H1 (cell line): ENCODE data around the gene TBX3. TPM values are rescaled to one million over a fixed set of nuclear protein-coding genes. Genes with fewer than 3 reads are reported as not detected.

Experiments used
- CTCF ChIA-PET: fragments of 300-600 bp; sonication (Branson Sonifier 250); formaldehyde crosslinking; loops from one replicate; lab custom pipeline; 2021; ENCODE audit not compliant: partially characterized antibody; lab: Charles Lee
- POLR2A ChIA-PET: fragments of 300-600 bp; sonication (Branson Sonifier 250); formaldehyde crosslinking; loops from one replicate; lab custom pipeline; 2021; ENCODE audit warnings: inconsistent platforms; ENCODE audit not compliant: partially characterized antibody; lab: Charles Lee
- DNase-seq, 2 experiments: peaks; one replicate each; pipeline versions ENCODE4 v3.0.0 to v3.0.0-alpha.2; 2010 to 2022; ENCODE audit warnings: low spot score in 2 of 2, low read depth in 1 of 2, mixed read lengths in 1 of 2
- FAIRE-seq: peaks from 2 replicates; lab custom pipeline; 2011; peaks lifted over from hg19 to GRCh38; lab: Jason Lieb, UNC
- H2AFZ ChIP-seq: 2 replicates; pipeline ENCODE4 v1.8.1; 2012; ENCODE audit warnings: low read length, inconsistent platforms
- H2AK5ac ChIP-seq: 2 replicates; pipeline ENCODE4 v1.6.1; 2013; ENCODE audit warnings: low read depth, low read length
- H2BK120ac ChIP-seq: replicated peaks from 2 replicates; pipeline ENCODE3; 2013; ENCODE audit warnings: low read depth, low read length, inconsistent platforms
- H2BK12ac ChIP-seq: 2 replicates; pipeline ENCODE4 v1.6.1; 2013; ENCODE audit warnings: low read depth, low read length
- H2BK15ac ChIP-seq: 2 replicates; pipeline ENCODE4 v1.6.1; 2013; ENCODE audit warnings: low read length
- H2BK20ac ChIP-seq: 2 replicates; pipeline ENCODE4 v1.6.1; 2013; ENCODE audit warnings: low read length
- H2BK5ac ChIP-seq: 2 replicates; pipeline ENCODE4 v1.6.1; 2013; ENCODE audit warnings: low read depth, low read length
- H3K14ac ChIP-seq: 2 replicates; pipeline ENCODE4 v1.6.1; 2013; ENCODE audit warnings: inconsistent platforms; ENCODE audit not compliant: insufficient read length
- H3K18ac ChIP-seq: 2 replicates; pipeline ENCODE4 v1.6.1; 2013; ENCODE audit warnings: low read length; ENCODE audit errors: extremely low read depth
- H3K23ac ChIP-seq: 2 replicates; pipeline ENCODE4 v1.6.1; 2013; ENCODE audit warnings: inconsistent platforms; ENCODE audit not compliant: insufficient read length
- H3K23me2 ChIP-seq: 2 replicates; pipeline ENCODE4 v1.6.1; 2013; ENCODE audit warnings: low read depth, low read length
- H3K27ac ChIP-seq: 2 replicates; pipeline ENCODE4 v1.6.1; 2011; ENCODE audit warnings: low read depth, low read length, inconsistent platforms
- H3K27me3 ChIP-seq, 4 experiments: replicated peaks in 1 of 4; 1 replicate in 1 of 4; 2 replicates in 3 of 4; pipeline versions ENCODE4 v1.6.1 to v1.8.1; 2011 to 2013; ENCODE audit warnings: low read length in 3 of 4, mild to moderate bottlenecking in 3 of 4, inconsistent platforms in 2 of 4, mixed read lengths in 2 of 4, moderate library complexity in 1 of 4; ENCODE audit not compliant: control insufficient read depth in 3 of 4, insufficient read depth in 3 of 4; ENCODE audit errors: extremely low read depth in 1 of 4
- H3K36me3 ChIP-seq, 4 experiments: 2 replicates each; pipeline versions ENCODE4 v1.6.1 to v1.8.1; 2011 to 2013; ENCODE audit warnings: mild to moderate bottlenecking in 4 of 4, low read length in 3 of 4, moderate library complexity in 2 of 4, control low read depth in 1 of 4, inconsistent platforms in 1 of 4; ENCODE audit not compliant: insufficient read depth in 4 of 4, control insufficient read depth in 2 of 4
- H3K4ac ChIP-seq: replicated peaks from 2 replicates; pipeline ENCODE3; 2013; ENCODE audit warnings: low read length, low read depth, mixed read lengths, inconsistent platforms; ENCODE audit not compliant: insufficient read length
- H3K4me1 ChIP-seq, 4 experiments: replicated peaks in 1 of 4; 1 replicate in 1 of 4; 2 replicates in 3 of 4; pipeline versions ENCODE4 v1.6.1 to v1.8.1; 2011 to 2013; ENCODE audit warnings: low read length in 3 of 4, inconsistent platforms in 2 of 4, mixed read lengths in 1 of 4; ENCODE audit not compliant: insufficient read depth in 4 of 4, control insufficient read depth in 3 of 4
- H3K4me2 ChIP-seq, 2 experiments: 2 replicates each; pipeline versions ENCODE4 v1.6.1 to v1.8.1; 2011 to 2013; ENCODE audit warnings: low read depth in 2 of 2, low read length in 2 of 2, control low read depth in 1 of 2, inconsistent platforms in 1 of 2, mild to moderate bottlenecking in 1 of 2; ENCODE audit not compliant: insufficient read depth in 1 of 2
- H3K4me3 ChIP-seq, 4 experiments: fragments of 200-600, 300-600 bp in 1 of 4; sonication (generic), shearing (Covaris generic), sonication (Bioruptor Twin) in 1 of 4; 2 replicates each; pipeline versions ENCODE4 v1.5.1 to v1.8.1; 2011 to 2016; ENCODE audit warnings: low read length in 4 of 4, low read depth in 3 of 4, control low read depth in 2 of 4, inconsistent platforms in 2 of 4, mild to moderate bottlenecking in 2 of 4, mixed read lengths in 1 of 4, moderate library complexity in 1 of 4; ENCODE audit not compliant: insufficient read depth in 2 of 4; ENCODE audit errors: extremely low read depth in 1 of 4
- H3K56ac ChIP-seq: replicated peaks from 2 replicates; pipeline ENCODE3; 2013; ENCODE audit warnings: low read depth, mild to moderate bottlenecking, mixed read lengths, low read length, inconsistent platforms; ENCODE audit not compliant: insufficient read length
- H3K79me1 ChIP-seq: 2 replicates; pipeline ENCODE4 v1.6.1; 2013; ENCODE audit warnings: low read depth, low read length, control low read depth
- H3K79me2 ChIP-seq, 2 experiments: 2 replicates each; pipeline versions ENCODE4 v1.6.1 to v1.8.1; 2012 to 2013; ENCODE audit warnings: low read length in 2 of 2, mild to moderate bottlenecking in 2 of 2, inconsistent platforms in 1 of 2; ENCODE audit not compliant: insufficient read depth in 2 of 2, control insufficient read depth in 1 of 2
- H3K9ac ChIP-seq, 4 experiments: replicated peaks in 1 of 4; 1 replicate in 1 of 4; 2 replicates in 3 of 4; pipeline versions ENCODE4 v1.6.1 to v1.8.1; 2011 to 2013; ENCODE audit warnings: low read depth in 3 of 4, low read length in 3 of 4, control low read depth in 2 of 4, mild to moderate bottlenecking in 2 of 4, moderate library complexity in 2 of 4, inconsistent platforms in 1 of 4; ENCODE audit errors: extremely low read depth in 1 of 4
- H3K9me3 ChIP-seq, 2 experiments: 2 replicates each; pipeline versions ENCODE4 v1.6.1 to v1.8.1; 2012 to 2013; ENCODE audit warnings: mild to moderate bottlenecking in 2 of 2, moderate library complexity in 2 of 2, control low read depth in 1 of 2, inconsistent platforms in 1 of 2, low read depth in 1 of 2, low read length in 1 of 2, mixed read lengths in 1 of 2; ENCODE audit not compliant: insufficient read depth in 2 of 2
- H4K20me1 ChIP-seq, 2 experiments: replicated peaks in 1 of 2; 2 replicates each; pipeline versions ENCODE3 to v1.8.1; 2011 to 2013; ENCODE audit warnings: inconsistent platforms in 2 of 2, low read length in 2 of 2, mild to moderate bottlenecking in 1 of 2; ENCODE audit not compliant: insufficient read depth in 2 of 2, control insufficient read depth in 1 of 2
- H4K5ac ChIP-seq: 2 replicates; pipeline ENCODE4 v1.6.1; 2013; ENCODE audit warnings: low read length, low read depth, mixed read lengths, inconsistent platforms; ENCODE audit not compliant: insufficient read length
- H4K8ac ChIP-seq: 2 replicates; pipeline ENCODE4 v1.8.0; 2013; ENCODE audit warnings: mild to moderate bottlenecking, moderate library complexity, low read length, inconsistent platforms; ENCODE audit not compliant: insufficient read depth; ENCODE audit errors: extremely low read depth
- H4K91ac ChIP-seq: replicated peaks from 2 replicates; pipeline ENCODE3; 2013; ENCODE audit warnings: low read length, mixed read lengths, inconsistent platforms; ENCODE audit not compliant: insufficient read length
- EGR1 ChIP-seq: IDR thresholded peaks from 2 replicates; pipeline ENCODE4 v1.6.1; 2011; ENCODE audit warnings: low read depth, low read length, borderline replicate concordance
- RNF2 ChIP-seq: fragments of 200-900, 300-1000 bp; sonication (generic); IDR thresholded peaks from 2 replicates; pipeline ENCODE4 v1.7.1; 2016; ENCODE audit warnings: borderline replicate concordance, low read depth, mild to moderate bottlenecking, antibody characterized with exemption, low read length; ENCODE audit not compliant: poor library complexity, severe bottlenecking; ENCODE audit errors: missing control alignments
- SUZ12 ChIP-seq: fragments of 200-600 bp; sonication (generic); IDR thresholded peaks from 2 replicates; pipeline ENCODE4 v1.6.1; 2012; ENCODE audit warnings: mild to moderate bottlenecking, inconsistent platforms, low read length, moderate library complexity, mixed read lengths
- WGBS, 2 experiments: shearing (Covaris generic) in 1 of 2; methylation state at CpG; one replicate each; pipeline versions ENCODE4 v1.1.6 to v1.1.7; 2013 to 2015; ENCODE audit warnings: low lambda C conversion rate in 2 of 2, mixed read lengths in 2 of 2, inconsistent platforms in 1 of 2, low coverage in 1 of 2, missing lambda C conversion rate in 1 of 2; ENCODE audit not compliant: insufficient replicate concordance in 2 of 2, insufficient coverage in 1 of 2, insufficient read length in 1 of 2; ENCODE audit errors: extremely low coverage in 1 of 2, missing lambda C conversion rate in 1 of 2; 5-methylcytosine and 5-hydroxymethylcytosine counted together
- polyA plus RNA-seq, 7 experiments: library from polyadenylated mRNA; depleted of rRNA in 3 of 7; stranded (reverse) in 5 of 7; unstranded in 2 of 7; fragments of >200 nt in 5 of 7; fragments of 200-250 nt in 2 of 7; gene quantifications; 1 replicate in 5 of 7; 2 replicates in 1 of 7; 4 replicates in 1 of 7; pipeline versions ENCODE4 v1.2.1 to v1.2.3, GENCODE V29; 2011 to 2013; ENCODE audit warnings: missing spikeins in 2 of 7, mixed read lengths in 2 of 7
- total RNA-seq: library from RNA; stranded (reverse); fragmentation: NEBNext Ultra II Directional; extraction: Animal tissue kit (Norgen Biotek cat#: 25700); gene quantifications from 2 replicates; pipeline ENCODE4 v1.2.1, GENCODE V29; 2021

Gene TBX3
- total and polyA plus RNA-seq, 2 of the 8 experiments (the other 6 are each of a cell fraction or from before 2014, with no cell fraction given) = 0.09 to 1.0 TPM

- peaks cover 7 to 29% of the 10 kb centered on the region in 2 experiments for H4K20me1 ChIP-seq
- peak overlapping the region; percentile 69; the same call in 1 of the 2 replicates for H2BK12ac ChIP-seq
- ChIA-PET POLR2A (interaction anchor here (1.4 kb wide), 1 partner anchor 18 kb away, joined by 6 read pairs; no protein-coding TSS in a partner anchor), CTCF (interaction anchor here (1.2 to 1.5 kb wide), 2 partner anchors 12 to 20 kb away, joined by 3 to 5 read pairs; no protein-coding TSS in a partner anchor)
- no peak overlapping the region for H4K5ac ChIP-seq
- no peak overlapping the region for H3K4me3 ChIP-seq
- H3K23me2 ChIP-seq = peaks cover 6% of the 10 kb centered on the region; the same call in 1 of the 2 replicates
- H4K8ac ChIP-seq = no peak overlapping the region
- FAIRE-seq (no peak), DNase-seq (no peak)
- no peaks in the 10 kb centered on the region for H3K79me2 ChIP-seq
- no peak overlapping the region for H2BK120ac ChIP-seq
- no peak overlapping the region for H3K18ac ChIP-seq
- H3K23ac ChIP-seq = no peak overlapping the region
- no peak overlapping the region for H4K91ac ChIP-seq
- H2BK15ac ChIP-seq = no peak overlapping the region
- no peak overlapping the region for H2BK20ac ChIP-seq
- no peak overlapping the region for H3K14ac ChIP-seq
- no peak overlapping the region for H2BK5ac ChIP-seq
- no peak overlapping the region for H3K4ac ChIP-seq
- H3K27ac ChIP-seq = no peak overlapping the region
- TF ChIP-seq SUZ12 (peak; percentile 30), EGR1 (no peak), RNF2 (peak; percentile 66)
- peaks cover 97 to 100% (median 99%) of the 10 kb centered on the region in 4 experiments for H3K27me3 ChIP-seq
- no peaks in the 10 kb centered on the region for H3K36me3 ChIP-seq
- WGBS, 2 experiments = 22% methylated on average over 6 of the region's 6 CpGs; no CpG with 5 or more reads in 1 of the 2 experiments
- H3K4me2 ChIP-seq = peak overlapping the region in 1 of 2 experiments; percentile 57; a peak in 1 of 4 replicates
- H2AK5ac ChIP-seq = 0 out of 2 replicates have a peak overlapping the region, but pooled peaks have one; percentile 93
- H3K4me1 ChIP-seq = peaks cover 6 to 38% (median 19%) of the 10 kb centered on the region in 4 experiments
- no peak overlapping the region for H2AFZ ChIP-seq
- no peaks in the 10 kb centered on the region for H3K9me3 ChIP-seq
- no peaks in the 10 kb centered on the region for H3K79me1 ChIP-seq
- H3K56ac ChIP-seq = no peak overlapping the region
- no peak overlapping the region for H3K9ac ChIP-seq
These were observed 7.2 kb upstream of the TBX3 start for GRCh38 chr12:114691196-114691595.
